GM15510 (cell line): Measurements from ENCODE around the gene PRPF40B.
"Not testable (repeated sequence)": the region's sequence is repeated elsewhere in the genome, so short reads cannot be mapped to it uniquely, and the experiment has no call there.

Experiments used
- POLR2A ChIP-seq: IDR thresholded peaks from 3 replicates; pipeline ENCODE4 v1.6.1; 2011; ENCODE audit warnings: borderline replicate concordance; ENCODE audit not compliant: insufficient read length; ENCODE audit errors: extremely low read depth

Gene PRPF40B

DNA sequence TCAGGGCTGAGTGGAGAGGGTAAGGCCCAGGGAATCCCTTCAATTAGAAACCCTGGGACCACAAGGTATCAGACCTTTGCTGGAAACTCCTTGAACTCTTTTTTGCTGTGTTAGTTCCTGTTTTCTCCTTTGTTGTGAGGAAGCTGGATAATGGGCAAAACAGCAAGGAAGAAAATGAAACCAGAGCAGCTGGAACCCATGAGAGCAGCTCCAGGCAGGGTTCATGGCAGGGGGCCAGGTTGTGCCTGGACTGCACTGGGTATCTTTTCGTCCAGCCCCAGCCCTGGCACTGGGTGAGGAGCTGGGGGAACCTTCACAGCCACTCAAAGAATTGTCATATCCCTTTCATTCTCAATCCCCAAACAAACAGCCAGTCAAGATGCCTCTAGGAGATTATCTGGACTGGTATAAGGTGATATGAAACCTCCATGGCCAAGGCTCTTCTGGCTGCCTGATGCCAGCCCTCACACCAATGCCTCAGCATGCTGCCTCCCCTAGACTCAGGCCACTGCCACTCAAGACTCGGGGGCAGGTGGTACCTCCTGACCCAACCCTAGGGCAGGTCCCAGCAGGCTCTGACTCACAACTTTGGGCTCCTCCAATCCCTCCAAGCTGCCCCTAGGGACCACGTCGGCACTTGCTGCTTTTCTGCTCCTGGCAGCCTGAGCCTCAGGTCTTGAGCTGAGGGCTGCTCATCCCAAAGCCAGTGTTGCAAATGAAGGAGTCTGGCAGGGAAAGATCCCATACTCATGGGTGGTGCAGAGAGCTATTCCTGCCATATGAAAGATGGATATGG is 34.4 kb upstream of the PRPF40B start:
- no peak for TF ChIP-seq POLR2A

DNA sequence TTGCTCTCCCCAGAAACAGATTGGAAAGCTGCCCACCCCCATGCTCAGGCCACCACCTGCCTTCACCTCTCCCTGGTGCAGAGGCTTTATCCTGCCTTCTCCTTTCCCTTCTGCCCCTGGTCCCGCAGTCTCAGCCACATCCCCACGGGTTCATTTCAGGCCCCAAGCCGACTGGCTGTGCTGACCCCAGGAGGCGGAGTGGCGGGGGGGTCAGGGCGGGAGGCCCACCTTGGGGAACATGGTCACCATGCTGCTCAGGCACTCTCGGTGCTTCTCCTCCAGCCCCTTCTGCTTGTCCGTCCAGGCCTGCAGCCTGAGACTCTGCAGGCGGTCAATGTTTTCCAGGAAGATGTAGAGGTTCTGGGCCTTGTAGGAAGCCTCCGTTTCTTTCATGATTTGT is 24.8 kb upstream of the PRPF40B start:
- TF ChIP-seq POLR2A, result no peak

DNA sequence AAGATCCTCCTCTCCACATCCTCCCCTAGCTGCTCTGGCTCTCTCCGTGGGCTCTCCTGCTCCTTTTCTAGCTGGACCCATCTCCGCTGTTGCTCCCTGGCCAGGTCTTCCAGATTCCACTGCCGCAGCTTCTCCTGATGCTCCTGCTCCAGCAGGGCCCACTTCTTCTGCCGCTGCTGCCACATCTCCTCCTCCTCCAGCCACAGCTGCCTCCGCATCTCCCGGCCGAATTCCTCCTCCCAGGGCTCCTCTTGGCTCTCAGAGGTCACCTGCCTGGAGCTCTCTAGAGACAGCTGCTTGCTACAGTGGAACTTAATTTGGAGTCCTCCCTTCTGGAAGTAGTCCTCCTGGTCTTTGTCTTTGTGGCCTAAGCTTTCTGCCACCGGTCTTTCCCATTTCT is 23.4 kb upstream of the PRPF40B start:
- no peak for TF ChIP-seq POLR2A

DNA sequence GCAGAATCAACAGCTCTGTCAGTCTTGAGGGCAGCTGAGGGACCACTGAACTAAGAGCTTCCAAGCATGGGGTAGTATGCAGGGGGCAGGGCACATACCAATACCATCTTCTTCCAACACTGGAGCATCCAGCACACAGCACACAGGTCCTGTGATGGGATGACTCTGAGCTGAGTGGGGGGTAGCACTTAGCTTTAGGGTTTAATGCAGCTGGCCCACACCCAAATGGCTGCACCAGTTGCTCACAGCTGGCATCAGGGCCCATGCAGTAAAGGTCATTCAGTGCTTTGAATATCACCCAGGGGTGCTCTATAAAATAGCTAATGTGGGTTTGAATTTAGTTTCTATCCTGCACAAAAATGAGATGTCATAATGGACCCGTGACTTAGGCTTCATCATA is 19.6 kb upstream of the PRPF40B start:
- TF ChIP-seq POLR2A, result no peak

DNA sequence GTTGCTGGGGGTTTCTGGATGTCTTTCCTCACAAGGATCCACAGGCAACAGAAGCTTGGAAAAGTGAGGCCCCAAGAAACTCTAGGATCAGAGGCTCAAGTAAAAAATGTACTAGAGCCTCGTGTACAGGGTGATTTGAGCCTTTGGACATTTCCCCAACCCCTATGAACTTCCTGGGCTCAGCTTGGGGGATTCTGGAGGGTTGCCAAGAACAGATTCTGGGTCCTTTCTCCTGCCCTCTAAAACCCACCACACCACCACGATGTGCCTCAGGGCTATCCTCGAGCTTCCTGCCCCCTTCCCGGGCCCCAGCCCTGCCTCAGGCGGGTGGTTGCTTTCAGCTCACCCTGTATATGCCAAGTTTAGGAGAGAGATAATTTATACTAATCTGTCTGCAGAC is 18.5 kb upstream of the PRPF40B start:
- no peak for TF ChIP-seq POLR2A

DNA sequence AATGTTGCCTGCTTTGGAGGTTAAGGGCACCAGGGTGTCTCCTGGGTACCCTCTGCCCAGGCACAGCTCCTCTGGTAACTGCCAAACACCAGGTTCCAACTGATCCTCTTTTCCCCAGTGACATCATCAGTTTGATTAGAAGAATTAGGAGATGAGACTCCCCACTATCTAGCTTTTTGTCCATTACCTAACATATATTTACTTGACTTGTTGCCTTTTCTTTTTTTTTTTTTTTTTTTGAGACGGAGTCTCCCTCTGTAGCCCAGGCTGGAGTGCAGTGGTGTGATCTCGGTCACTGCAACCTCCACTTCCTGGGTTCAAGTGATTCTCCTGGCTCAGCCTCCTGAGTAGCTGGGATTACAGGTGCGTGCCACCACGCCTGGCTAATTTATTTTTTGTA is 17.8 kb upstream of the PRPF40B start, which contains the start of gene FAM186B:
FAM186B (minus strand) TSS at position 101 of the 400 bp plus-strand sequence. CDS start 162 bp downstream, outside the sequence.
- TF ChIP-seq POLR2A, result not testable (repeated sequence)

DNA sequence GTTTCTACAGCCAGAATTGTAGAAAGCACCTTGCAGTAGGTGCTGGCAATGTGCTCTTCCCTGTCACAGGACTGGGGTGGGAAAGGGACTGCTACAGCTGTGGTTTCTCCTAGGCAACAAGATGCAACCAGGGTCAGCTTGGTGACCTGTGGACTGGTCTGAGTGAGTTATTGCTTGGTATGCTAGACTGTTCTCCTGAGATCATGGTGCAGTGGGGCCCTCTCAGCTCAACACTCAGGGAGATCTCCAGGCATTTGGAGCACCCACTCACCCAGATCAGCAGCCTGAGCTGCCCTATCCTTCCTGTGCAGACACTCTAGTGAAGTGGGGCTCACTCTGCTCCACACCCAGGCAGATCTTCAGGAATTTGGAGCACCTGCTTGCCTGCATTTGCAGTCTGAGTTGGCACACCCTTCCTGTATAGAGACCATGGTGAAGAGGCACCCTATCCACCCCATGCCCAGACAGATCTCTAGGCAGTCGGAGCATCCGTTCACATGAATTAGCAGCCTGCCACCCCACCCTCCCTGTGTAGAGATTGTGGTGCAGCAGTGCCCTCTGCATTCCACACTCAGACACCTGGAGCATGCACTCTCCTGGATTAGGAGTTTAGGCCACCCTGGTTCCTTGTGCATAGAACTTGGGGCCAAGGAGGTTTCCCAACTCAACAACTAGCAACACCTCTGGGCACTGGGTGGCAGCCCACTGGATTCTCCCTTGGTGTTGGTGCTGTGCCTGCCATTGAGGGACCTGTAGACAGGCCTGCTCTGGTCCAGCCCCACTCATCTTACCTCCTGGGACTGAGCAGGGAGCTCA is 14.1 kb upstream of the PRPF40B start:
- TF ChIP-seq POLR2A, result no peak

DNA sequence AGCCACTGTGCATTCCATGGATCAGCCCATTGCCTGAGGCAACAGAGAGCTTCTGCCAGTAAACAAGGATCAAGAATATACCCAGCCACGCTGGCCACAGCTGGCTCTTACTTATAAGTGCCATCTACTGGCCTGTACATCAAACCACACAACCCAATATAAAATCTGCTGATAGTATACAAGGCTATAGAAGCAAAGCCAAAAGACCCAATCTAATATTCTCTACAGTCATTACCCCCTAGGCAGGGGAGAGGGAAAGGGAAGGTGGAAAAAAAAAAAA is 13.5 kb upstream of the PRPF40B start:
- no peak for TF ChIP-seq POLR2A

DNA sequence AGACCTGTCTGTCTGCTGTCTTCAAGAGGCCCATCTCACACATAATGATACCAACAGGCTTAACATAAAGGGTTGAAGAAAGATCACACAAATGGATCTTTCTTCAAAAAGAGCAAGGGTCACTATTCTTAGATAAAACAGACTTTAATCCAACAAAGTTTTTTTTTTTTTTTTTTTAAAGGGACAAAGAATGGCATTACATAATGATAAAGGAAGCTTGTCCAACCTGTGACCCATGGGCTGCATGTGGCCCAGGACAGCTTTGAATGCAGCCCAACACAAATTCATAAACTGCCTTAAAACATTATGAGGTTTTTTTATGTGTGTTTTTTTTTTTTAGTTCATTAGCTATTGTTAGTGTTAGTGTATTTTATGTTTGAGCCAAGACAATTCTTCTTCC is 11.2 kb upstream of the PRPF40B start:
- TF ChIP-seq POLR2A, result no peak

DNA sequence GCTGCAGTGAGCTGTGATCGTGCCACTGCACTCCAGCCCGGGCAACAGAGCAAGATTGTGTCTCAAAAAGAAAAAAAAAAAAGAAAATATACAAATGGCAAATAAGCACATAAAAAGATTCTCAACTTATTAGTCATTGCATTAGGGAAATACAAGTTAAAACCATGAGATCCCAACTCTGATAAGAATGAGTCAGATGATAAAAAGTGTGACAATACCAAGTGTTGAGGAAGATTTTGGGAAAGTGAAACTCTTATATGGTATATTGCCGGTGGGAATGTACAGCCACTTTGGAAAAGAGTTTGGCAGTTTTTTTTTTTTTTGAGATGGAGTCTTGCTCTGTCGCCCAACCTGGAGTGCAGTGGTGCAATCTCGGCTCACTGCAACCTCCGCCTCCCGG is 7.6 kb upstream of the PRPF40B start:
- TF ChIP-seq POLR2A, result no peak

DNA sequence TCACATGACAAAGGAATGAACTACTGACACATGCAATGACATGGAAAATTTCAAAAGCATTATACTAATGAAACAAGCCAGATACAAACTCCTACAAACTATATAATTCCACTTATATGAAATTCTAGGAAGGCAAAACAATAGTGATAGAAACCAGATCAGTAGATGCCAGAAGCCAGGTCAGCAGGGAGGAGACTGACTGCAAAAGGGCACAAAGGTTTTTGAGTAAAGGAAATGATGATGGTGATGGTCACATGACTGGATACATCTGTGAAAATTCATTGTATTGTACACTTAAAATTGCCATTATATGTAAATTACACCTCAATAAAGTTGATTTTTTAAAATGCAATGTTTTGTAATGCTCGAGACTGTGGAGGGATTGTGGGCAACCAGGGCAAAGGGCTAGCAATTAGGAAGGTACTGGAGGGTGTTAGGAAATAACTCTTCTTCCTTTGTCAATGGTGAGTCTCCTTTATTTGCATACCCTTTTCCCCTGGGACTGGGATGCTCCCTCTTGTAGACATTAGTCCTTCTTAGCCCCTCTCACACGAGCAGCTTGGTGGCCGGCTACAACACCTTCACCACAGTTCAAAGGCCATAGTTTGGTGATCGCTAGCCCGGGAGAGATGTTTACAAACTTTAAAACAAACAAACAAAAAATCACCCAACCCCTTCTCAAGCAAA is 6.7 kb upstream of the PRPF40B start:
- TF ChIP-seq POLR2A, result no peak

DNA sequence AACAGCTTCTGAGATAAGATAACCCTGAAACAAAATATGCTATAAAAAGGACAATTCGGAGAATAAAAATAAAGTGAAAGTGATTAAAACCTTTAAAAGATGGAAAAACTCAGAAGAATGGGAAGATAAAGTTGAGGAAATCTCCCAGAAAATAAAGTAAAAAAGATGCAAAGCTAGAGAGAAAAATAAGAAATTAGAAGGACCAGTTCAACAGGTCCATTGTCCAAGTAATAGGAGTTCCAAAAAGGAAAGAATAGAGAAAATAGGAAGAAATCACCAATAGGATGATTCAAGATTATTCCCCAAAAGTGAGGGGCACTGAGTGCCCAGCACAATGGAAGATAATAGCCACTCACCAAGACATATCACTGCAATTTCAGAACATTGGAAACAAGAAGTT is 4.8 kb upstream of the PRPF40B start:
- no peak for TF ChIP-seq POLR2A

DNA sequence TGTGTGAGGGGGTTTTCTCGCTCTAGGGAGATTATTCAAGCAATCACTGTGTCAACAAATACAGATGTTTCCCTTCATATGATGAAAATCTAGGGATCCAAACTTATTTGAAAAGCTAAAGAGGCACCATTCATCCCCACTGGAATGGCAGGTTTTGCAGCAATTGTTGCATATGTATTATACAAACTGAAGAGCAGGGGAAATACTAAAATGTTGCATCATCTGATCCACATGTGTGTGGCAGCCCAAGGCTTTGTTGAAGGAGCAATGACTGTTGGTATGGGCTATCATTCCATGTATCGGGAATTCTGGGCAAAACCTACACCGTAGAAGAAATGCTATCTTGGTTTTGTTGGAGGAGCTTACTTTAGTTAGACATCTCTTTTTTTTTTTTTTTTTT is 4.1 kb upstream of the PRPF40B start:
- no peak for TF ChIP-seq POLR2A

DNA sequence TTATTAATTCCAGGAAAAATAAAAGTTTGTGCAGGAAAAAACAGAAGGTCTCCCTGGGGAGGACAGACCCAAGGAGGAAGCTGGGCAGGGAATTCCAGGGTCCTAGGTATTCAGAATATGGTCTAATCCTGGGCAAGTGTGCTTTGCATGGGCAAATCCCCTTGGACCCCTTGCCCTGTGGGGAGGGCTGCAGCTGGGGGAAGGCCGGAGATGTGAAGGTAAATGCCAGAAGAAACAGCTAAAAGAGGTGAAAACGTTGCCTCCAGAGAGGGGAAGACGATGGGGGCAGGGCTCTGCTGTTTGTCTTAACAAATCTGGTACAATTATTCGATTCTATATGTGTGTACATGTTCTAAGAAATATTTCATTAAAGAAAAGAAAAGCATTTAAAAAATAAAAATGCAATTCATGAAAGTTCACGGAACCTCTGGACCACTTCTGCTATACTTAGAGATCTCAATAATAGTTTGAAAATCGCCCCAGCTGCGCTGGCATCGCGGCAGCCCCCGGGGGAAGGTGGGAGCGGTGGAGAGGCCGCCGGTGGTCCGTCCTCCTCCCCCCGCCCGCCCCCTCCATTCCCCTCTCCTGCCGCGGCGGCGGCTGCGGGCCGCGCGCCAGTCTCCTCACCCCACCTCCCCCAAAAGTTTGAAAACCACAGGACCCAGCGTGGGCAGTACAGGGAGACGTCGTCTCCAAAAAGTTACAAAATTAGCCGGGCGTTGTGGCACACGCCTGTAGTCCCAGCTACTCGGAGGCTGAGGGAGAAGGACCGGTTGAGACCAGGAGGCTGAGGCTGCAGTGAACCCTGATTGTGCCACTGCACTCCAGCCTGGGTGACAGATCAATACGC is 1.5 kb upstream of the PRPF40B start:
- TF ChIP-seq POLR2A, result no peak
